ENCODE data around the gene CCDC149.

Gene CCDC149

DNA sequence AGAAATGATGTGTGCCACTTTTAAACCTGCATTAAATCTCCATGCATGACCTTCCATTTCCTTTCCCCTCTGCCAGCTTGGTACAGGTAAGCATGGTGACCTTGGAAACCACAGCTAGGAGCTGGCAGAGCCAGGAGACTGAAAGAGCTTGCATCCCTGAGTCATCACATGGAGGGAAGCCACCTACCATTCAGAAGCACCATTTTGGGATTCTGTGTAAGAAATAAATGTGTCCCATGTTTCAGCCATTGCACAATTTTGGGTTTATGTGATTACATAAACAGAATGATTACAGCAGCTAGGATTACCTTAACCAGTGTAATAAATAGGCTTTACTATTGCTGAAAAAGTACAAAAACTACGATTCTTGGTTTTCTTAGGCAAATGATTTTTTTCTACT lies 17.3 kb upstream of the CCDC149 start:
- POLR2A ChIA-PET (ENCODE audit: low non-redundant PET), result no interaction called here
- DNase-seq (ENCODE audit: low spot score), result no peak
- CTCF ChIA-PET, result no interaction called here

DNA sequence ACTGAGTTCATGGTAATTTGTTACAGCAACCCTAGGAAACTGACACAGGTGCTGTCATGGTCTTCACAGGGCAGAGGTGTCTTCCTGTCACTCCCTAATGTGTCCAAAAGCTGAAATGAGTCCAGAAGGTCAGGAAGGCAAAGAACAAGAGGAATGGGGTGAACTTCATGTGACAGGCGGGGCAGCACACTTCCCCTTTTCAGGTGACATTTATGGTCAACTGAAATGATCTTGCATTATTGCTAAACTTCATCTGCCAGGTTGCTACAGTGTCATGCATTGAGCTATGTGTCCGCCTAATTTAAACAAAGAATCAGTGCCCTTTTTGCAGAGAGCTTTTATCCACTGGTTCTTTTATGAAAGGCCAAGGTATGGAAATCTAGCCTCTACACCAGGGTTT lies 15.9 kb upstream of the CCDC149 start:
- no peak for TF ChIP-seq CTCF (conservative IDR thresholded peaks at IDR 0.05; ENCODE audit: low read depth)
- POLR2A ChIA-PET (ENCODE audit: low non-redundant PET), result no interaction called here
- DNase-seq (ENCODE audit: low spot score), result no peak
- H3K27ac ChIP-seq, result no peak overlapping the region
- CTCF ChIA-PET, result no interaction called here

More for the DNA sequence above, 17.3 kb upstream of the CCDC149 start:
- H3K27ac ChIP-seq, result no peak overlapping the region
- TF ChIP-seq CTCF (conservative IDR thresholded peaks at IDR 0.05; ENCODE audit: low read depth), result no peak

GRCh38 chr4:24927049-24927448 lies 14.2 kb upstream of the CCDC149 start:
- no peak for DNase-seq (ENCODE audit: low spot score)
- TF ChIP-seq CTCF (conservative IDR thresholded peaks at IDR 0.05; ENCODE audit: low read depth), result no peak
- no peak overlapping the region for H3K27ac ChIP-seq
- POLR2A ChIA-PET (ENCODE audit: low non-redundant PET), result no interaction called here
- CTCF ChIA-PET, result no interaction called here

- POLR2A ChIA-PET (ENCODE audit: low non-redundant PET), result no interaction called here
- DNase-seq (ENCODE audit: low spot score), result no peak
- CTCF ChIA-PET, result no interaction called here
- no peak overlapping the region for H3K27ac ChIP-seq
- TF ChIP-seq CTCF (conservative IDR thresholded peaks at IDR 0.05; ENCODE audit: low read depth), result no peak
These were observed 11.5 kb upstream of the CCDC149 start for GRCh38 chr4:24924309-24924781.

- DNase-seq (ENCODE audit: low spot score), result no peak
- ChIA-PET POLR2A (ENCODE audit: low non-redundant PET) (no interaction called here), CTCF (no interaction called here)
- TF ChIP-seq CTCF (conservative IDR thresholded peaks at IDR 0.05; ENCODE audit: low read depth), result no peak
- no peak overlapping the region for H3K27ac ChIP-seq
These were observed 10.7 kb upstream of the CCDC149 start for GRCh38 chr4:24923550-24923949.

- ChIA-PET POLR2A (ENCODE audit: low non-redundant PET) (no interaction called here), CTCF (no interaction called here)
- TF ChIP-seq CTCF (conservative IDR thresholded peaks at IDR 0.05; ENCODE audit: low read depth), result no peak
- H3K27ac ChIP-seq, result no peak overlapping the region
- DNase-seq (ENCODE audit: low spot score), result no peak
These were observed 10.2 kb upstream of the CCDC149 start for GRCh38 chr4:24923002-24923401.

DNA sequence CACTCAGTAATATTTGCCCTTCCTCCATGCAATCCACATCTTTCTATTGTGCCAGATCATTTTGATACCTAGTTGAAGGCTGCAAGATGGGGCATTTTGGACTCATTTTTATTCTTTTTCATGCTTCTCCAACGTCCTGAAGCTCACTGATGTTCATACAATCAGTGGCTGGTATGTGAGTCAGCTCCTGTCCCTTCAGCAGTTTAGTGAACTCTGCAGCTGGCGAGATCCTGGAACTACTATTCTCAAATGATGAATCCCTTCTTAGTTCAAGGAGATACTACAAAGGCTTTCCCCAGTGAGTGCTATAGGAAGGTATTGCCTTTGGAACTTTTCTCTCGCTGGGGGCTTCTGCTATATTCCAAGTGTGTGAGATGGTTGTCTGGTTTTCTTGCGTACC lies 9.6 kb upstream of the CCDC149 start:
- H3K27ac ChIP-seq, result no peak overlapping the region
- POLR2A ChIA-PET (ENCODE audit: low non-redundant PET), result no interaction called here
- CTCF ChIA-PET, result no interaction called here
- no peak for DNase-seq (ENCODE audit: low spot score)
- TF ChIP-seq CTCF (conservative IDR thresholded peaks at IDR 0.05; ENCODE audit: low read depth), result no peak
